Measurements from ENCODE around the gene GLIPR2.

GRCh38 chr9:36211510-36211909, 75.0 kb downstream of the GLIPR2 start:
- no peak for TF ChIP-seq CTCF (conservative IDR thresholded peaks at IDR 0.05)
- TF ChIP-seq ZFX (IDR thresholded peaks at IDR 0.05): no peak
